Iris pigment epithelial cell (primary cell): ENCODE data around the gene ZNF157.
A peak's percentile ranks its signal among the peaks of the same experiment; 100 is the strongest.
"Not testable (repeated sequence)": the region's sequence is repeated elsewhere in the genome, so short reads cannot be mapped to it uniquely, and the experiment has no call there.

Source experiments
- DNase-seq: peaks from one replicate; pipeline ENCODE4 v3.0.0-alpha.2; 2011; ENCODE audit warnings: low read depth

Gene ZNF157

GRCh38 chrX:47370278-47370677, at the start of gene ZNF157:
Gene ZNF157, plus strand, starts transcription at chrX:47370578. Its CDS starts 91 bp downstream, at chrX:47370669.
- DNase-seq, result no peak

GRCh38 chrX:47321386-47321785, 49.0 kb upstream of the ZNF157 start:
- DNase-seq, result peak; percentile 68

GRCh38 chrX:47321823-47322371, 48.5 kb upstream of the ZNF157 start:
- DNase-seq, result no peak

- DNase-seq, result no peak
Observed at GRCh38 chrX:47327902-47328301, 42.5 kb upstream of the ZNF157 start.

- DNase-seq, result not testable (repeated sequence)
Observed at GRCh38 chrX:47332729-47333128, 37.6 kb upstream of the ZNF157 start.

GRCh38 chrX:47351706-47352105, 18.7 kb upstream of the ZNF157 start:
- peak; percentile 77 for DNase-seq

GRCh38 chrX:47358387-47359065, 11.9 kb upstream of the ZNF157 start:
- DNase-seq, result peak; percentile 14

GRCh38 chrX:47360423-47361179, 9.8 kb upstream of the ZNF157 start:
- DNase-seq, result no peak

GRCh38 chrX:47361538-47362511, 8.6 kb upstream of the ZNF157 start:
- DNase-seq, result peak; percentile 98

GRCh38 chrX:47366041-47366722, 4.2 kb upstream of the ZNF157 start:
- DNase-seq, result peak; percentile 72

GRCh38 chrX:47373198-47373597, 2.8 kb downstream of the ZNF157 start:
- no peak for DNase-seq

GRCh38 chrX:47380268-47380667, 9.9 kb downstream of the ZNF157 start:
- no peak for DNase-seq

- DNase-seq, result not testable (repeated sequence)
Observed at GRCh38 chrX:47380837-47381236, 10.5 kb downstream of the ZNF157 start.

- DNase-seq, result peak; percentile 55
Observed at GRCh38 chrX:47384502-47384901, 14.1 kb downstream of the ZNF157 start.

GRCh38 chrX:47390780-47391179, 20.4 kb downstream of the ZNF157 start:
- no peak for DNase-seq

- no peak for DNase-seq
Observed at GRCh38 chrX:47413179-47413594, 42.8 kb downstream of the ZNF157 start.

- no peak for DNase-seq
Observed at GRCh38 chrX:47420265-47420664, 49.9 kb downstream of the ZNF157 start.

GRCh38 chrX:47420962-47421361, 50.6 kb downstream of the ZNF157 start:
- no peak for DNase-seq

GRCh38 chrX:47422444-47422843, 52.1 kb downstream of the ZNF157 start:
- DNase-seq, result no peak

- no peak for DNase-seq
Observed at GRCh38 chrX:47430925-47431324, 60.5 kb downstream of the ZNF157 start.

- DNase-seq, result no peak
Observed at GRCh38 chrX:47446431-47446830, 76.1 kb downstream of the ZNF157 start.
